ENCODE data around the gene CHST15.
A peak's percentile ranks its signal among the peaks of the same experiment; 100 is the strongest.

Gene CHST15

DNA sequence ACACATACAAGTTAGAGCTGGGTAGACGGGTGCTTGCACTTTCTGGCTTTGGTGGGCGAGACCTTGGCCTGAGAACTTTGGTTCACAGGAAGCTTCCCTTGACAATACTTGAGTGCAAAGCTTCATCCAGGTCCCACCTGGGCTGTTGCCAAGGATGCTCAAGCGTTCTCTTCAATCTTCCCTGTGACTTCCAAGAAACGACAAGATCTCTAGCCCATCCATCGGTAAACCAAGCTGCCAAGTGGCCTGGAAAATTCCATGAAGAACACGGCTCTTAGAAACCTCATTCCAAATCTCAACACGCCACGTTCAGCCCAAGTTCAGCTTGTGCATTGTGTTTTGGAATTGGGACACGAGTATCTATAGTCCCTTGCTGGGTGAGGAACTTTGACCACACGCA, 84.7 kb downstream of the CHST15 start:
- DNase-seq = peak; percentile 69

- peak; percentile 41 for DNase-seq
Observed at GRCh38 chr10:124008187-124008586, 85.2 kb downstream of the CHST15 start.

GRCh38 chr10:124007773-124008145, 85.6 kb downstream of the CHST15 start:
- no peak for DNase-seq

- DNase-seq = peak; percentile 29
Observed at GRCh38 chr10:124007102-124007772, 86.2 kb downstream of the CHST15 start.

GRCh38 chr10:124006526-124006925, 86.9 kb downstream of the CHST15 start:
- peak; percentile 13 for DNase-seq

DNA sequence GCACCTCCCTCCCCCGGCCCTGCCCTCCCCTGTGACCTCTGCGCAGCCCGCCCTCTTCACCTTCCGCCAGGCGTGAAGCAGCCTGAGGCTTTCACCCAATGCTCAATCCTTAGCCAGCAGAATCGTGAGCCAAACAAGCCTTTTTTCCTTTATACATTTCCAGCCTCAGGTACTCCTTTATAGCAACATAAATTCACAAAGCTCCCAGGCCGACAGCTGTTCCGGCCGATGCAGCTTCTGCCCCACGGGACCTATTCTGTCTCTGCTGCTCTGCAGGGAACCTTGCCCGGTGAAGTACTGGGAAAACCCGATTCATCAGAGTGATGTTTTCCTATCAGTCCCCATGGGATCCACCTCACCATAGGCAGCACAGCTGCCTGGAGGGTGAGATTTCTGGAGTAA, 87.4 kb downstream of the CHST15 start:
- DNase-seq = peak; percentile 27

DNA sequence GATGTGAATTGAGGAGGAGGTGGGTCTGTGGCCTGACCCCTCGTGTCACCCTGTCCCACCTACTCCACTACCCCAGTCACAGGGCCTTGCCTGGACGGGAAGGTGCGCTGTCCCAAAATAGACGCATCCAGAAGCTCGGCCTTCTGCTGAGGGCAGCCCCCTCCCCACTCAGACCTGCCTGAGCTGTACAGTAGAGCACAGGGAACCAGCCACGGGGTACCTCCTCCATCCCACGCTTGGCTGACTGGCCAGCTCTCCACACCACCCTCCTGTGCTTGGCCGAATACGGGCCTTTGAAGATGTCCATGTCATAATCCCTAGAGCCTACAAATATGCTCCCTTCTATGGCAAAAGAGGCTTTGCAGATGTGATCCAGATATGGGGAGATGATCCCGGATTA, 88.3 kb downstream of the CHST15 start:
- peak; percentile 23 for DNase-seq

GRCh38 chr10:124004663-124005004, 88.8 kb downstream of the CHST15 start:
- DNase-seq = peak; percentile 23

DNA sequence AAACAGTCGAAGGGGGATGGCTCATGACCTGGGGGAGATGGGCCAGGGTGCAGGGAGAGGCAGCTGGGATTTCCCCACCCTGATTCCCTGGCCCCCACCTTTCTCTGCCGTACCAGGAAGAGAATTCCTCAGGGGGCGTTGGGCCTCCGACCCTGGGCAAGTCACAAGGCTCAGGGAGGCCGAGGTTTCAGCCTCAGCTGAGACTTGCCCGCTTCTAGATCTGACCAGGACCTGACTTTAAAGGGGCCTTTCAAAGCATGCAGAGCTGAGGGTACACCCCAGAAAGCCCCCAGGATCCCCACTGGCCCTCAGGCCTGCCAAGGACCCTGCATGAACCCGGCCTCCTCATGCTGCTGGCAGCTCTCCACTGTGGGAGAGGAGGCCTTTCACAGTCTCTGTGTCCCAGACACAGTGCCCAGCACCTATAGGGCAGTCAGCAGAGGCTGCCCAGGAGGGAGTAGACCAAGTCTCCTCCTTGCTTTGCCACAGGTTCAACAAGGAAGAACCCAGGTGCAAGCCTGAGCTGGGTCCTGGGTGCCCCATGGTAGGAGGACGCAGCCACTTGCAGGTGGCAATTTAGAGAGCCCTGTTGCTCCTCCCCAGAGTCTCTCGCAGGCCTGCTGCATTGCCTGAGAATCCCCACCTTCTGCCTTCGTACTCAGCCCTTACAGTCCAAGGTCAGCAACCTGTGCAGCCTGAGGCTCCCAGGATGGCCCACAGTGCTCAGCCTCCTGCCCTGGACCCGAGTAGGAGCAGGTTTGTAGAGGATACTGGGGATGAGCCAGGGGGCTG, 89.3 kb downstream of the CHST15 start:
- peak; percentile 16 for DNase-seq

- DNase-seq = peak; percentile 15
Observed at GRCh38 chr10:124003481-124003870, 89.9 kb downstream of the CHST15 start.

- peak; percentile 8 for DNase-seq
Observed at GRCh38 chr10:124003070-124003419, 90.4 kb downstream of the CHST15 start.

DNA sequence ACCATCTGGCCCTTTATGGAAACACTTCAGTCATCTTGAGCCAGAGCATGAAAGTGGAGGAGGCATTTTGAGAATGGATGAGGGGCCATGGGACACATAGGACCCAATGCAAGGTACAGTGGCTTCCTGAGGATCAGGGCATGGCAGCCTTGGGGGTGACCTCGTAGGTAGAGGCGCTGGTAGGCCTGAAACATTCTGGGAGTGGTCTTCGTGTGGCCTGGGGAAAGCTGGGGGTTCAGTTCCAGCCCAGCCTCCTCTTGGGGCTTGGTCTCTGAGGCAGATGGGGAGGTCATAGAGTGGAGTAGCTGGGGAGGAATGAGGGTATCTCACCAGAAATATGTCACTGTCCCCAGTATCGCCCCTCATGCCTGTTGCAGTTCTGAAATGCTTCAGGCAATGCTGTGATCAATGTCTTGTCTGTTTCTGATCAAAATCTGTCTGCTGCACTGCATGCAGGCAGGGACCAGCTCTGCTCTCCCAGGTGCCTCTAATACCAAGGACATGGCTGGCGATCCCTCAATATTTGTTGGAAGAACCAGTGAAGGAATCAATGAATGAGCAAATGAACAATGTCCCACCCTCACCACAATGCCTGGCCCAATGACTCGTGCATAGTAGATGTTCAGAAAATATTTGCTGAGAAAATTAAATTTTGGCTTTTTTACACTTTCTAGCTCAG, 90.9 kb downstream of the CHST15 start:
- peak; percentile 20 for DNase-seq

GRCh38 chr10:124001391-124002148, 91.8 kb downstream of the CHST15 start:
- peak; percentile 30 for DNase-seq

GRCh38 chr10:124000792-124001201, 92.6 kb downstream of the CHST15 start:
- DNase-seq = peak; percentile 29

GRCh38 chr10:123999956-124000615, 93.3 kb downstream of the CHST15 start:
- peak; percentile 17 for DNase-seq

DNA sequence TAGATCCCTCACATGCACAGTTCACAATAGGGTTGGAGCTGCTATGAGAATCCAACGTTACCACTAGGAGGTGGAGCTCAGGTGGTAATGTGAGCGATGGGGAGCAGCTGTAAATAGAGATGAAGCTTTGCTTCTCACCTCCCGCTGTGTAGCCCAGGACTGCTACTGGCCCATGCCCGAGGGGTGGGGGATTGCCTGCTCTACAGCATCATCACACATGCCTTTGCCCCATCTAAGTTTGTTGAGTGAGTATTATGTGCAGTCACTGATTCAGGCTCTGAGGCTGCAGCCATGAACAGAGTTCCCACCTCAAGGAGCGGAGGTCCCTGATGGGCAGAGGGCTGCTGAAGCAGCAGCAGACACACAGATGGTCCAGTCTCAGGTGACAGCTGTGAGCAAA, 94.1 kb downstream of the CHST15 start:
- peak; percentile 20 for DNase-seq

DNA sequence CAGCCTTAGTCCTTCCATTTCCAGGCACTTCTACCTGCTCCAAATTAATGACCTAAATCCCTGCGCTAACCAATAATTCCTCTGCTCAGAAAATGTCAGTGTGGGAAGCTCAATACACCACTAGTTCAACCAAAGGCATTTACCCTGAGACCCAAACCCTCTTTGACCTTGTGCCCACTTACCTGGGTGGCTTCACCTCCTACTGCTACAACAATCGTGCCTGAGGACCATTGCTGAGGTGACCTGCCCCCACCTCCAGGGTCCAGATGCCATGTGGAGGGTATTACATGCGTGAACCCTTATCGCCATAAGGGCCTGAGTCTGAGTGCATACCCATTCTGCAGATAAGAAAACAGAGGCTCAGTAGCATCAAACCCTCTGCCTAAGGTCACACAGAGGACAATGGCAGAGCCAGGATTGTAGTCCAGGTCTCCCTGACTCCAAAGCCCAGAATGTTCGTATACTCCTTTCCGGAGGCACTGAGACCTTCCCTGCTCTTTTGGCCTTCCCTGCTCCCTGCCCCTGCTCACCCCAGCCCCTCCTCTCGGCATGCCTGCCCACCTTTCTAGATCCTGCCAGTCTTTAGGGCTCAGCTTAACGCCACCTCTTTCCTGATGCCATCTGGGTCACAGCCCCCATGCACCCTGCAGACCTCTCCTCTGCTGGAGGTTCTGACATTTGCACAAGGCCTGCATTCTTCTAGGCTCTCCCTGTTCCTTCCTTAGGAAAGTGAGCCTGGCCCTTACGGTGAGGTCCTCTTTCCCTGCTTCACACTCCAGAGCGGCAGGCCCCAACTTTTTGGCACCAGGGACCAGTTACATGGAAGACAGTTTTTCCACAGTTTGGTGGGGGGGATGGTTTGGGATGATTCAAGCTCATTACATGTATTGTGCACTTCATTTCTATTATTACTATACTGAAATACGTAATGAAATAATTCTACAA, 94.9 kb downstream of the CHST15 start:
- DNase-seq = peak; percentile 15

DNA sequence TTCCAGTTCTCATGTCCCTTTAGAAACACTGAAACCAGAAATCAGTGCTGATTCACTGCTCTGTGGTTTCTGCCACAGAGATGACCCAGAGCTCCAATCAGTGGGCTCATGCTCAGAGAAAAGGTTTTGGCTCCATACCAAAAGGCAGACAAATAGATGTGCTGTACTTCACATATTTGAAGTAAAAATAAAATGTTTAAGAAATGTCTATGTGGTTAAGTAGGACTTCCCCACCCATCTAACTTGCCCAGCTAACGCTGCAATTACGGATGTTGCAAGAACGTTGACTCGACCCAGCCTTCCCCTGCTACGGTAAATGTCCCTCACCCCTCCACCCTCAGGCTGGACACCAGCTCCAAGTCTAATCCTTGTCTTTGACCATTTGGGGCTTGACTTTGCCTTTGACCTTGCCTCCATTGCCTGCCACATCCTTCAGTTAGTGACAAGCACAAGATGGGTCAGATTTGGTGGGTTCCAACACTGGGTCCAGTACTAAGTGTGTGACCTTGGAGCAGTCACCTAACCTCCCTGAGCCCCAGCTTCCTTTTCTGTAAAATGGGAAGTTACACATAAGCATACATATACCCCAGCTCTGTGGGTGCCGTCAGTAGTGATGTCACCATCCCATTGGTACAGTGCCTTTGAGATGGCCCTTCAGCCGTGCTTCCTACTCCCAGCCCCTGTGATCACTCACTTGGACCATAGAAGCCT, 95.8 kb downstream of the CHST15 start:
- DNase-seq = peak; percentile 53

- no peak for DNase-seq
Observed at GRCh38 chr10:123997013-123997412, 96.4 kb downstream of the CHST15 start.

DNA sequence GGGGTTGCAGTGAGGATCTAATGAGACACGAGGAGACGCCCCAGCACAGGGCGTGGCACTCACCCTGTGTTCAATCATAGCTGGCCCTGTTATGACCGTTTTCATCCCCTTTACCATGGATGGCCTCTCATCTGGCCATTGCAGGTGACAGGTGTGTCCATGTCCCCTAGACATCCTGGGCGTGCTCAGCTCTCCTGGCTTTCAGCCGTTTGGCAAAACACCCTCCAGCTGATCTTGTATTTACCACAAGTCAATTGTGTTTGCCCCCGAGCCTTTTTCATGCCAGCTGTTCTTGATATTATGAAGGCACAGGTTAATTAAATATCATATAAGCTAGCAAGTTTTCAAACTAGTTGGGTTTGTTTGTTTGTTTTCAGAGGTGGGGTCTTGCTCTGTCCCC, 97.1 kb downstream of the CHST15 start:
- peak; percentile 26 for DNase-seq
